Tibial nerve (tissue), 4 donors: Measurements from ENCODE around the gene SFTPB.

Source experiments
- EP300 ChIP-seq, 2 donors: sonication (generic); formaldehyde crosslinking; IDR thresholded peaks; one replicate each; pipeline ENCODE4 v1.6.1; 2017; ENCODE audit warnings: antibody characterized with exemption in 2 of 2, mild to moderate bottlenecking in 1 of 2
- POLR2A ChIP-seq, 2 donors: fragments of 450-650 bp; IDR thresholded peaks; one replicate each; pipeline ENCODE4 v1.6.1; 2017; ENCODE audit warnings: antibody characterized with exemption in 2 of 2, mild to moderate bottlenecking in 2 of 2, moderate library complexity in 2 of 2
- TF ChIP-seq, protein P1 (sequence below), 5 experiments: fragments of 200-600 bp in 3 of 5; fragments of 450-650 bp in 2 of 5; sonication (generic) in 3 of 5; IDR thresholded peaks; one replicate each; pipeline ENCODE4 v1.5.1; 2016 to 2019; ENCODE audit warnings: antibody characterized with exemption in 5 of 5, mild to moderate bottlenecking in 3 of 5, moderate library complexity in 2 of 5

DNA sequence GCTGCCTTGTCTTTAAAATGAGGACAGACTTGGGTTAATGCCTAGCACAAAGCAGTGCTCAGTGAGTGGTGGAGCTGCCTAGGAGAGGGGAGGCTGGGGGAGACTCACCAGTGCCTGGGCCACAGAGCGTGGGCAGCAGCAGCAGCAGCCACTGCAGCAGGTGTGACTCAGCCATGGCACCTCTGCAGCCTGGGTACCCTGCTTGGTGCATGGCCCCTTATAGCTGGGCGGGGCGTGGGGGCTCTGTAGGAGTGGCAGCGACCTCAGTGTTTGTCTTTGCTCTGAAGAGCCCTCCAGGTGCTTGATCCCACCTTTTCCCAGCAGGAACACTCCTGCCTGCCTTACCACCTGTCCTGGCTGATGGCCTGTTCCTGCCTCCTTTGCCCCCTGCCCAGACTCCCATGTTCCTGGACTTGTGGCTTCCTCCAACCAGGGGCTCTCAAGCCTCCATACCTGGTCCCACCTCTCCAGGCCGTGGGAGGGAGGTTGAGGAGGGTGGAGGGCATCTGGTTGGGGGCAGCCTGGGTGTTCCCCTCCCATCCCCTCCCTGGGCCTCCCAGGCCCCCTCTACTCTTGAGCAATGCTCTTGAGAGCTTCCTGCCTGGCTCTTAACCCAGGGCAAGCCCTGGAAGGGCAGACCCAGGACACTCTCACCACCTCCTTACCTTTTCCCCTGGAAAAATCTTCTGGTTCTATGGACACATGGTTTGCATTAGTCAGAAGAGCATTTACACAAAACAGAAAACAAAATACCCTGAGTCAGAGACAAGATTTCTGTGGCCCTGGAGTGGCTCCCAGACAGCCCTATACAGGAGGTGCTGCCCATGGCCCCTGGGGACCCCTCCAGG lies at the start of gene SFTPB:
- TF ChIP-seq, protein P1, sequence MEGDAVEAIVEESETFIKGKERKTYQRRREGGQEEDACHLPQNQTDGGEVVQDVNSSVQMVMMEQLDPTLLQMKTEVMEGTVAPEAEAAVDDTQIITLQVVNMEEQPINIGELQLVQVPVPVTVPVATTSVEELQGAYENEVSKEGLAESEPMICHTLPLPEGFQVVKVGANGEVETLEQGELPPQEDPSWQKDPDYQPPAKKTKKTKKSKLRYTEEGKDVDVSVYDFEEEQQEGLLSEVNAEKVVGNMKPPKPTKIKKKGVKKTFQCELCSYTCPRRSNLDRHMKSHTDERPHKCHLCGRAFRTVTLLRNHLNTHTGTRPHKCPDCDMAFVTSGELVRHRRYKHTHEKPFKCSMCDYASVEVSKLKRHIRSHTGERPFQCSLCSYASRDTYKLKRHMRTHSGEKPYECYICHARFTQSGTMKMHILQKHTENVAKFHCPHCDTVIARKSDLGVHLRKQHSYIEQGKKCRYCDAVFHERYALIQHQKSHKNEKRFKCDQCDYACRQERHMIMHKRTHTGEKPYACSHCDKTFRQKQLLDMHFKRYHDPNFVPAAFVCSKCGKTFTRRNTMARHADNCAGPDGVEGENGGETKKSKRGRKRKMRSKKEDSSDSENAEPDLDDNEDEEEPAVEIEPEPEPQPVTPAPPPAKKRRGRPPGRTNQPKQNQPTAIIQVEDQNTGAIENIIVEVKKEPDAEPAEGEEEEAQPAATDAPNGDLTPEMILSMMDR (IDR thresholded peaks at IDR 0.05) = no peak
- TF ChIP-seq POLR2A (IDR thresholded peaks at IDR 0.05) (no peak), EP300 (IDR thresholded peaks at IDR 0.05) (no peak)
